ENCODE results near the gene MTR.

DNA sequence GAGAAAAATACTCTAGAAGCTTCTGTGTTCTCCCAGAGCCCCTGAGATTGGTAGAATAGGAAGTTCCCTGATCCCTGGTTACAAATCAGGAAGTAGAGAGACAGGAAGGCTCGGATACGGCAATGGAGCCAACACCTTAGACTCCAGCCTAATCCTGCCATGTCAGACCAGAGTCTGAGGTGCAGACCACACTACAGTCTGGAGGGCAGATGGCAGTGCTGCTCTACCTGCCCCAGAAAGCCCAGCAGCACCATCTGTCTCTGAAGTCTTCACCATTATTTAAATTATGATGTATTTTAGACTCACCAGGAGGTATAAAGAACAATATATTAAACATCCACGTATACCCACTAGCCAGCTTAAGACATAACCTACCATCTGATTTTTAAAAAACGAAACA, 93.0 kb downstream of the MTR start:
- TF ChIP-seq, protein P1, sequence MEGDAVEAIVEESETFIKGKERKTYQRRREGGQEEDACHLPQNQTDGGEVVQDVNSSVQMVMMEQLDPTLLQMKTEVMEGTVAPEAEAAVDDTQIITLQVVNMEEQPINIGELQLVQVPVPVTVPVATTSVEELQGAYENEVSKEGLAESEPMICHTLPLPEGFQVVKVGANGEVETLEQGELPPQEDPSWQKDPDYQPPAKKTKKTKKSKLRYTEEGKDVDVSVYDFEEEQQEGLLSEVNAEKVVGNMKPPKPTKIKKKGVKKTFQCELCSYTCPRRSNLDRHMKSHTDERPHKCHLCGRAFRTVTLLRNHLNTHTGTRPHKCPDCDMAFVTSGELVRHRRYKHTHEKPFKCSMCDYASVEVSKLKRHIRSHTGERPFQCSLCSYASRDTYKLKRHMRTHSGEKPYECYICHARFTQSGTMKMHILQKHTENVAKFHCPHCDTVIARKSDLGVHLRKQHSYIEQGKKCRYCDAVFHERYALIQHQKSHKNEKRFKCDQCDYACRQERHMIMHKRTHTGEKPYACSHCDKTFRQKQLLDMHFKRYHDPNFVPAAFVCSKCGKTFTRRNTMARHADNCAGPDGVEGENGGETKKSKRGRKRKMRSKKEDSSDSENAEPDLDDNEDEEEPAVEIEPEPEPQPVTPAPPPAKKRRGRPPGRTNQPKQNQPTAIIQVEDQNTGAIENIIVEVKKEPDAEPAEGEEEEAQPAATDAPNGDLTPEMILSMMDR (conservative IDR thresholded peaks at IDR 0.05; ENCODE audit: low read length): no peak
- no peak for TF ChIP-seq EZH2phosphoT487 (IDR thresholded peaks at IDR 0.05; ENCODE audit: borderline replicate concordance, low read depth, low read length)

All from OCI-LY7 (cell line).